22Rv1 (cell line): ENCODE results near the gene NCK2.

Source experiments
- CTCF ChIP-seq: fragments of 450-650 bp; IDR thresholded peaks from 2 replicates; pipeline ENCODE4 v1.5.1; 2017; ENCODE audit warnings: mild to moderate bottlenecking
- ZFX ChIP-seq: fragments of 450-650 bp; IDR thresholded peaks from 2 replicates; pipeline ENCODE4 v1.6.1; 2017; ENCODE audit warnings: antibody characterized with exemption, borderline replicate concordance

- no peak for TF ChIP-seq CTCF
- no peak for TF ChIP-seq ZFX
Observed at GRCh38 chr2:105839793-105840192, 95.1 kb downstream of the NCK2 start.
